H1 (cell line): ENCODE data around the gene SYT17. TPM values are rescaled to one million over a fixed set of nuclear protein-coding genes. Genes with fewer than 3 reads are reported as not detected.

Source experiments
- CHD1 ChIP-seq: IDR thresholded peaks from 2 replicates; pipeline ENCODE4 v1.6.1; 2012; ENCODE audit warnings: low read depth, low read length, improper control_type of control experiment
- CHD7 ChIP-seq: fragments of 300-600 bp; sonication (generic); IDR thresholded peaks from 2 replicates; pipeline ENCODE4 v1.7.1; 2012; ENCODE audit warnings: low read length, moderate library complexity, mild to moderate bottlenecking, inconsistent platforms; ENCODE audit not compliant: insufficient replicate concordance
- EGR1 ChIP-seq: IDR thresholded peaks from 2 replicates; pipeline ENCODE4 v1.6.1; 2011; ENCODE audit warnings: low read depth, low read length, borderline replicate concordance
- KDM4A ChIP-seq: IDR thresholded peaks from one replicate; pipeline ENCODE4 v1.7.1; 2012; ENCODE audit warnings: low read depth, mild to moderate bottlenecking, moderate library complexity, low read length, inconsistent platforms; ENCODE audit not compliant: severe bottlenecking
- NANOG ChIP-seq: IDR thresholded peaks from 2 replicates; pipeline ENCODE4 v1.6.1; 2011; ENCODE audit warnings: low read length, low read depth, mild to moderate bottlenecking, inconsistent platforms; ENCODE audit not compliant: insufficient read depth, poor library complexity, severe bottlenecking
- SAP30 ChIP-seq: fragments of 300-600 bp; sonication (generic); IDR thresholded peaks from 2 replicates; pipeline ENCODE4 v1.7.1; 2012; ENCODE audit warnings: low read length, moderate library complexity, mild to moderate bottlenecking, inconsistent platforms; ENCODE audit not compliant: insufficient read depth, insufficient replicate concordance
- SIX5 ChIP-seq: IDR thresholded peaks from 2 replicates; pipeline ENCODE4 v1.6.1; 2011; ENCODE audit warnings: mild to moderate bottlenecking, low read depth, low read length
- SP1 ChIP-seq: IDR thresholded peaks from 2 replicates; pipeline ENCODE4 v1.6.1; 2011; ENCODE audit warnings: low read depth, low read length
- SUZ12 ChIP-seq: fragments of 200-600 bp; sonication (generic); IDR thresholded peaks from 2 replicates; pipeline ENCODE4 v1.6.1; 2012; ENCODE audit warnings: mild to moderate bottlenecking, inconsistent platforms, low read length, moderate library complexity, mixed read lengths
- TAF1 ChIP-seq: IDR thresholded peaks from 2 replicates; pipeline ENCODE4 v1.6.1; 2011; ENCODE audit warnings: mild to moderate bottlenecking, low read depth, low read length
- TBP ChIP-seq: IDR thresholded peaks from 2 replicates; pipeline ENCODE4 v1.6.1; 2011; ENCODE audit warnings: low read depth, low read length, improper control_type of control experiment
- TCF12 ChIP-seq: IDR thresholded peaks from 2 replicates; pipeline ENCODE4 v1.6.1; 2011; ENCODE audit warnings: low read depth, mild to moderate bottlenecking, low read length
- polyA plus RNA-seq, 7 experiments: library from polyadenylated mRNA; depleted of rRNA in 3 of 7; stranded (reverse) in 5 of 7; unstranded in 2 of 7; fragments of >200 nt in 5 of 7; fragments of 200-250 nt in 2 of 7; gene quantifications; 1 replicate in 5 of 7; 2 replicates in 1 of 7; 4 replicates in 1 of 7; pipeline versions ENCODE4 v1.2.1 to v1.2.3, GENCODE V29; 2011 to 2013; ENCODE audit warnings: missing spikeins in 2 of 7, mixed read lengths in 2 of 7
- total RNA-seq: library from RNA; stranded (reverse); fragmentation: NEBNext Ultra II Directional; extraction: Animal tissue kit (Norgen Biotek cat#: 25700); gene quantifications from 2 replicates; pipeline ENCODE4 v1.2.1, GENCODE V29; 2021

SYT17 gene
- total and polyA plus RNA-seq, 2 of the 8 experiments (the other 6 are each of a cell fraction or from before 2014, with no cell fraction given) = 5.8 to 18.1 TPM

- TF ChIP-seq CHD7 = no peak
- no peak for TF ChIP-seq CHD1
- TF ChIP-seq SUZ12 = no peak
- TF ChIP-seq SIX5 = no peak
- no peak for TF ChIP-seq NANOG
- TF ChIP-seq SAP30 = no peak
- no peak for TF ChIP-seq TCF12
- TF ChIP-seq SP1 = no peak
- TF ChIP-seq TAF1 = no peak
- no peak for TF ChIP-seq TBP
- TF ChIP-seq EGR1 = no peak
- TF ChIP-seq KDM4A = no peak
Measured at GRCh38 chr16:19265380-19265930, 97.4 kb downstream of the SYT17 start (continued).
